Measurements from ENCODE around the gene ZFYVE26. TPM values are rescaled to one million over a fixed set of nuclear protein-coding genes. Genes with fewer than 3 reads are reported as not detected.

Gene ZFYVE26
- total and polyA plus RNA-seq, 2 of the 8 experiments (the other 6 are each of a cell fraction or from before 2014, with no cell fraction given), result 13.0 to 23.3 TPM

DNA sequence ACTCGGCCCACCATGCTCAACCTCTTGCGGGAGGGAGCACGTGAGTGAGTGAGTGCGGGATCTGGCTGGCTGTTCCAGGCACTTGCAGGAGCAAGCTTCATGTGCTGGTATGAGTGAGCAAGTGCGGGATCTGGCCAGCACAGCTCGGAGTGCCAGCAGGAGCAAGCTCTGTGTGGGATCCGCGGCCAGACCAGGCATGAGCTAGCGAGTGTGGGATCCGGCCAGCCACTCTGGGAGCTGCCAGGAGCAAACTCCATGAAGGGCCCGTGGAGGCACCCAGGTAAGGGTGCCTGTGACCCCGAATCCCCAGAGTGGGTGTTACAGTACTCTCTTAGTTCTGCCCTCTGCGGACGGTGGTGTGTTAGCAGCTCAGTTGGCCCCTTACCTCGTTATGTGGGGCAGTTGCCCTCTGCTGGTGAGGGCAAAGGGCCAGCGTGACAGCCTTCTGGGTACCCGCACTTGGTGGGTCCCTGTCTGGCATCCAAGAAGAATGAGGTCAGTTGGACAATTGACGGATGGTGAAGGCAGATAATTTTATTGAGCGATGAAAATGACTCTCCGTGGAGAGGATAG, 41.5 kb upstream of the ZFYVE26 start:
- Histone ChIP-seq H3K36me3 (ENCODE audit: control insufficient read depth in 2 of 4, insufficient read depth in 4 of 4, low read length in 3 of 4) (no peaks in the 10 kb centered on the region), H3K4ac (replicated peaks; ENCODE audit: insufficient read length, low read depth, low read length) (no peak overlapping the region), H2BK120ac (replicated peaks; ENCODE audit: low read depth, low read length) (no peak overlapping the region), H3K23ac (ENCODE audit: insufficient read length) (no peak overlapping the region), H4K91ac (replicated peaks; ENCODE audit: insufficient read length, low read length) (no peak overlapping the region), H3K23me2 (ENCODE audit: low read depth, low read length) (no peaks in the 10 kb centered on the region), H2AFZ (ENCODE audit: low read length) (no peak overlapping the region), H2BK15ac (ENCODE audit: low read length) (no peak overlapping the region), H3K79me1 (ENCODE audit: low read depth, low read length) (no peaks in the 10 kb centered on the region), H2BK5ac (ENCODE audit: low read depth, low read length) (no peak overlapping the region), H2BK12ac (ENCODE audit: low read depth, low read length) (no peak overlapping the region), H3K14ac (ENCODE audit: insufficient read length) (no peak overlapping the region), H3K4me3 (ENCODE audit: extremely low read depth in 1 of 4, insufficient read depth in 2 of 4, low read depth in 3 of 4, low read length in 4 of 4) (no peak overlapping the region), H3K4me1 (replicated peaks in 1 of 4; ENCODE audit: control insufficient read depth in 3 of 4, insufficient read depth in 4 of 4, low read length in 3 of 4) (no peaks in the 10 kb centered on the region), H2BK20ac (ENCODE audit: low read length) (no peak overlapping the region), H3K9ac (replicated peaks in 1 of 4; ENCODE audit: extremely low read depth in 1 of 4, low read depth in 3 of 4, low read length in 3 of 4) (no peak overlapping the region), H4K5ac (ENCODE audit: insufficient read length, low read depth, low read length) (no peak overlapping the region), H3K79me2 (ENCODE audit: control insufficient read depth in 1 of 2, insufficient read depth in 2 of 2, low read length in 2 of 2) (no peaks in the 10 kb centered on the region), H3K4me2 (ENCODE audit: insufficient read depth in 1 of 2, low read depth in 2 of 2, low read length in 2 of 2) (no peak overlapping the region), H3K9me3 (ENCODE audit: insufficient read depth in 2 of 2, low read depth in 1 of 2, low read length in 1 of 2) (no peaks in the 10 kb centered on the region), H3K18ac (ENCODE audit: extremely low read depth, low read length) (no peak overlapping the region), H4K8ac (ENCODE audit: extremely low read depth, insufficient read depth, low read length) (0 out of 2 replicates have a peak overlapping the region, but pooled peaks have one; percentile 25), H3K56ac (replicated peaks; ENCODE audit: insufficient read length, low read depth, low read length) (no peak overlapping the region), H2AK5ac (ENCODE audit: low read depth, low read length) (no peak overlapping the region), H3K27me3 (replicated peaks in 1 of 4; ENCODE audit: control insufficient read depth in 3 of 4, extremely low read depth in 1 of 4, insufficient read depth in 3 of 4, low read length in 3 of 4) (no peaks in the 10 kb centered on the region), H4K20me1 (replicated peaks in 1 of 2; ENCODE audit: control insufficient read depth in 1 of 2, insufficient read depth in 2 of 2, low read length in 2 of 2) (no peaks in the 10 kb centered on the region), H3K27ac (ENCODE audit: low read depth, low read length) (no peak overlapping the region)
- 91% methylated on average over 20 of the region's 20 CpGs; no CpG with 5 or more reads in 1 of the 2 experiments for WGBS, 2 experiments (ENCODE audit: extremely low coverage in 1 of 2, insufficient coverage in 1 of 2, insufficient read length in 1 of 2, insufficient replicate concordance in 2 of 2, low coverage in 1 of 2, low lambda C conversion rate in 2 of 2, missing lambda C conversion rate in 1 of 2)
- no peak for DNase-seq (ENCODE audit: low read depth in 1 of 2, low spot score in 2 of 2)
- TF ChIP-seq POLR2A (IDR thresholded peaks at IDR 0.05; ENCODE audit: control extremely low read depth in 1 of 2, low read depth in 2 of 2, low read length in 2 of 2) (no peak), RBBP5 (IDR thresholded peaks at IDR 0.05; ENCODE audit: borderline replicate concordance, low read depth, low read length) (no peak), CTBP2 (IDR thresholded peaks at IDR 0.05; ENCODE audit: borderline replicate concordance, insufficient read depth, insufficient read length, low read length) (no peak), EP300 (IDR thresholded peaks at IDR 0.05; ENCODE audit: borderline replicate concordance in 1 of 2, low read depth in 2 of 2, low read length in 2 of 2) (no peak), CTCF (IDR thresholded peaks at IDR 0.05; ENCODE audit: control extremely low read depth in 1 of 3, insufficient read depth in 1 of 3, low read depth in 1 of 3, low read length in 3 of 3) (peak; percentile 36 to 50 (median 44); a peak in 3 of 4 replicates), RAD21 (IDR thresholded peaks at IDR 0.05 in 1 of 2, conservative IDR thresholded peaks at IDR 0.05 in 1 of 2; ENCODE audit: low read depth in 2 of 2, low read length in 2 of 2) (peak; percentile 19 to 32; a peak in 2 of 4 replicates), KDM4A (IDR thresholded peaks at IDR 0.05; ENCODE audit: low read depth, low read length, severe bottlenecking) (no peak)
- ChIA-PET POLR2A (ENCODE audit: partially characterized antibody) (interaction anchor here (0.9 kb wide), 1 partner anchor 8 kb away, joined by 3 read pairs; no protein-coding TSS in a partner anchor), CTCF (ENCODE audit: partially characterized antibody) (interaction anchor here (0.9 to 1.9 kb wide), 6 partner anchors 8 to 29 kb away, joined by 3 to 5 read pairs (median 4); no protein-coding TSS in a partner anchor)
- no peak for FAIRE-seq

All from H1 (cell line).